ENCODE measurements around the gene RIMBP2.

GRCh38 chr12:130674676-130675075 lies 41.4 kb downstream of the RIMBP2 start:
- TF ChIP-seq EZH2phosphoT487 (IDR thresholded peaks at IDR 0.05; ENCODE audit: insufficient read depth, low read depth) (no peak), EZH2 (IDR thresholded peaks at IDR 0.05; ENCODE audit: insufficient read depth, poor library complexity, severe bottlenecking) (no peak)
